ENCODE results near the gene DIDO1. TPM values are rescaled to one million over a fixed set of nuclear protein-coding genes. Genes with fewer than 3 reads are reported as not detected.
"Not testable (repeated sequence)": the region's sequence is repeated elsewhere in the genome, so short reads cannot be mapped to it uniquely, and the experiment has no call there.

The DIDO1 gene
- total and polyA plus RNA-seq, 2 of the 13 experiments (the other 11 are each of a cell fraction or from before 2014, with no cell fraction given), result 75.0 to 75.1 TPM

DNA sequence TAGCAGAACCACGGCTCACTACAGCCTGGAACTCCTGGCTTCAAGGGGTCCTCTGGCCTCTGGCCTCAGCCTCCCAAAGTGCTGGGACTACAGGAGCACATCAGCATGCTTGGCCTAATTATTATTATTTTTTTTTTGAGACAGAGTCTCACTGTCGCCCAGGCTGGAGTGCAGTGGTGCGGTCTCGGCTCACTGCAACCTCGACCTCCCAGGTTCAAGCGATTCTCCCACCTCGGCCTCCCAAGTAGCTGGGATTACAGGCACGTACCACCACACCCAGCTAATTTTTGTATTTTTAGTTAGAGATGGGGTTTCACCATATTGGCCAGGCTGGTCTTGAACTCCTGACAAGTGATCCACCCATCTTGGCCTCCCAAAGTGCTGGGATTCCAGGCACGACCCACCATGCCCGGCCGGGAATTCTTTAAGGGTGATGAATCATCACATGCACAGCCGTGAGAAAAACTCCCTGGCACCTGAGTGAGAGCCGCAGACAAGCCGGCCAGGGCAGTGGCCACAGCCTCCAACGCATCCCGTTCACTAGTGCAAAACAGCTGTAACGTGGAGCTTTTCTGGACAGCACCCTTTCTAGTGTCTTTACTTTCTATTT is 3.1 kb downstream of the DIDO1 start:
- peak overlapping the region; percentile 98 for H3K9ac ChIP-seq (ENCODE audit: insufficient read depth, low read depth, low read length)
- in situ Hi-C loops (cut with HindIII; ENCODE audit: extremely low pct_ligation_motif_present, low pct_unique_long_range_greater_than_20kb); H2AFZ ChIP-seq (ENCODE audit: low read length); CTCF ChIA-PET (ENCODE audit: low intra/inter-chr PET ratio, low total read pairs); intact Hi-C loops (cut with micrococcal nuclease; ENCODE audit: unreplicated experiment); H3K9me3 ChIP-seq (ENCODE audit: low read length); BruUV-seq (replicated peaks); ATAC-seq; H3K27me3 ChIP-seq (ENCODE audit: control insufficient read depth in 1 of 2, insufficient read depth in 2 of 2, low read length in 2 of 2); FAIRE-seq: not testable (repeated sequence)
- H3K4me1 ChIP-seq (ENCODE audit: insufficient read depth, low read length), result peaks cover 70% of the 10 kb centered on the region
- POLR2A ChIA-PET, result interaction anchor here (1.3 to 6.4 kb wide), 7 partner anchors 9 to 48 kb away, joined by 4 to 118 read pairs (median 5); partner anchors contain the start of genes GID8 and SLC17A9
- H4K20me1 ChIP-seq (ENCODE audit: insufficient read depth, low read length), result peaks cover 76% of the 10 kb centered on the region
- peak overlapping the region; percentile 87 to 99 (median 97) for H3K4me3 ChIP-seq (replicated peaks in 1 of 3; ENCODE audit: insufficient read depth in 1 of 3, low read depth in 2 of 3, low read length in 3 of 3)
- peak overlapping the region; percentile 89 for H3K4me2 ChIP-seq (ENCODE audit: low read depth, low read length)
- DNase-seq (ENCODE audit: low spot score), result peak; percentile 80
- H3K79me2 ChIP-seq (ENCODE audit: insufficient read depth, low read length), result peaks cover 99% of the 10 kb centered on the region
- peak overlapping the region; percentile 90 for H3K27ac ChIP-seq (ENCODE audit: extremely low read length, insufficient read depth, low read length)
- 31% methylated on average over 17 of the region's 17 CpGs for WGBS (ENCODE audit: low lambda C conversion rate)
- H3K36me3 ChIP-seq (replicated peaks in 1 of 2; ENCODE audit: control insufficient read depth in 1 of 2, insufficient read depth in 2 of 2, low read length in 2 of 2), result peaks cover 0 to 12% of the 10 kb centered on the region in 2 experiments; a peak in 1 of 5 replicates
- TF ChIP-seq AGO2 (optimal IDR thresholded peaks at IDR 0.05; ENCODE audit: low read depth, low read length) (peak; percentile 44), SALL2 (CRISPR knock-in tag; IDR thresholded peaks at IDR 0.05) (0 out of 2 replicates have a peak, but pooled peaks have one; percentile 68), BRD4 (CRISPR knock-in tag; IDR thresholded peaks at IDR 0.05) (0 out of 2 replicates have a peak, but pooled peaks have one; percentile 46), ZMYM3 (CRISPR knock-in tag; IDR thresholded peaks at IDR 0.05) (peak; percentile 59; the same call in 1 of the 2 replicates), ZSCAN12 (CRISPR knock-in tag; IDR thresholded peaks at IDR 0.05) (0 out of 2 replicates have a peak, but pooled peaks have one; percentile 8), TEAD3 (CRISPR knock-in tag; optimal IDR thresholded peaks at IDR 0.05; ENCODE audit: borderline replicate concordance) (peak; percentile 84), KLF12 (CRISPR knock-in tag; IDR thresholded peaks at IDR 0.05; ENCODE audit: borderline replicate concordance) (peak; percentile 66), ZNF572 (CRISPR knock-in tag; IDR thresholded peaks at IDR 0.05) (peak; percentile 71; the same call in 1 of the 2 replicates), ZNF232 (CRISPR knock-in tag; IDR thresholded peaks at IDR 0.05; ENCODE audit: borderline replicate concordance) (peak; percentile 78; the same call in 1 of the 2 replicates), PITX1 (CRISPR knock-in tag; IDR thresholded peaks at IDR 0.05) (peak; percentile 6; the same call in 1 of the 2 replicates), KMT2A (CRISPR knock-in tag; IDR thresholded peaks at IDR 0.05) (0 out of 2 replicates have a peak, but pooled peaks have one; percentile 23), NRL (CRISPR knock-in tag; IDR thresholded peaks at IDR 0.05; ENCODE audit: borderline replicate concordance) (0 out of 2 replicates have a peak, but pooled peaks have one; percentile 10)
- TF ChIP-seq, protein P1, sequence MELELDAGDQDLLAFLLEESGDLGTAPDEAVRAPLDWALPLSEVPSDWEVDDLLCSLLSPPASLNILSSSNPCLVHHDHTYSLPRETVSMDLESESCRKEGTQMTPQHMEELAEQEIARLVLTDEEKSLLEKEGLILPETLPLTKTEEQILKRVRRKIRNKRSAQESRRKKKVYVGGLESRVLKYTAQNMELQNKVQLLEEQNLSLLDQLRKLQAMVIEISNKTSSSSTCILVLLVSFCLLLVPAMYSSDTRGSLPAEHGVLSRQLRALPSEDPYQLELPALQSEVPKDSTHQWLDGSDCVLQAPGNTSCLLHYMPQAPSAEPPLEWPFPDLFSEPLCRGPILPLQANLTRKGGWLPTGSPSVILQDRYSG (CRISPR knock-in tag; IDR thresholded peaks at IDR 0.05), result peak; percentile 80; the same call in 1 of the 2 replicates
- TF ChIP-seq, protein P2, sequence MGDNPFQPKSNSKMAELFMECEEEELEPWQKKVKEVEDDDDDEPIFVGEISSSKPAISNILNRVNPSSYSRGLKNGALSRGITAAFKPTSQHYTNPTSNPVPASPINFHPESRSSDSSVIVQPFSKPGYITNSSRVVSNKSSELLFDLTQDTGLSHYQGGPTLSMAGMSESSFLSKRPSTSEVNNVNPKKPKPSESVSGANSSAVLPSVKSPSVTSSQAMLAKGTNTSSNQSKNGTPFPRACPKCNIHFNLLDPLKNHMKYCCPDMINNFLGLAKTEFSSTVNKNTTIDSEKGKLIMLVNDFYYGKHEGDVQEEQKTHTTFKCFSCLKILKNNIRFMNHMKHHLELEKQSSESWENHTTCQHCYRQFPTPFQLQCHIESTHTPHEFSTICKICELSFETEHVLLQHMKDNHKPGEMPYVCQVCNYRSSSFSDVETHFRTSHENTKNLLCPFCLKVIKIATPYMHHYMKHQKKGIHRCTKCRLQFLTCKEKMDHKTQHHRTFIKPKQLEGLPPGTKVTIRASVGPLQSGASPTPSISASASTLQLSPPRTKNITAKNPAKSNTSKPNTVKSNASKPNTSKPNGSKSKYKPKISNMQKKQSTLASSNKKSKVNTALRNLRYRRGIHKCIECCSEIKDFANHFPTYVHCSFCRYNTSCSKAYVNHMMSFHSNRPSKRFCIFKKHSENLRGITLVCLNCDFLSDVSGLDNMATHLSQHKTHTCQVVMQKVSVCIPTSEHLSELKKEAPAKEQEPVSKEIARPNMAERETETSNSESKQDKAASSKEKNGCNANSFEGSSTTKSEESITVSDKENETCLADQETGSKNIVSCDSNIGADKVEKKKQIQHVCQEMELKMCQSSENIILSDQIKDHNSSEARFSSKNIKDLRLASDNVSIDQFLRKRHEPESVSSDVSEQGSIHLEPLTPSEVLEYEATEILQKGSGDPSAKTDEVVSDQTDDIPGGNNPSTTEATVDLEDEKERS (CRISPR knock-in tag; IDR thresholded peaks at IDR 0.05), result peak; percentile 47; the same call in 1 of the 2 replicates
- TF ChIP-seq, protein P3, sequence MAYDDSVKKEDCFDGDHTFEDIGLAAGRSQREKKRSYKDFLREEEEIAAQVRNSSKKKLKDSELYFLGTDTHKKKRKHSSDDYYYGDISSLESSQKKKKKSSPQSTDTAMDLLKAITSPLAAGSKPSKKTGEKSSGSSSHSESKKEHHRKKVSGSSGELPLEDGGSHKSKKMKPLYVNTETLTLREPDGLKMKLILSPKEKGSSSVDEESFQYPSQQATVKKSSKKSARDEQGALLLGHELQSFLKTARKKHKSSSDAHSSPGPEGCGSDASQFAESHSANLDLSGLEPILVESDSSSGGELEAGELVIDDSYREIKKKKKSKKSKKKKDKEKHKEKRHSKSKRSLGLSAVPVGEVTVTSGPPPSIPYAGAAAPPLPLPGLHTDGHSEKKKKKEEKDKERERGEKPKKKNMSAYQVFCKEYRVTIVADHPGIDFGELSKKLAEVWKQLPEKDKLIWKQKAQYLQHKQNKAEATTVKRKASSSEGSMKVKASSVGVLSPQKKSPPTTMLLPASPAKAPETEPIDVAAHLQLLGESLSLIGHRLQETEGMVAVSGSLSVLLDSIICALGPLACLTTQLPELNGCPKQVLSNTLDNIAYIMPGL (CRISPR knock-in tag; IDR thresholded peaks at IDR 0.05; ENCODE audit: borderline replicate concordance in 1 of 2, low read depth in 1 of 2), result peak in 1 of 2 experiments; percentile 25; a peak in 1 of 4 replicates
- TF ChIP-seq, protein P4, sequence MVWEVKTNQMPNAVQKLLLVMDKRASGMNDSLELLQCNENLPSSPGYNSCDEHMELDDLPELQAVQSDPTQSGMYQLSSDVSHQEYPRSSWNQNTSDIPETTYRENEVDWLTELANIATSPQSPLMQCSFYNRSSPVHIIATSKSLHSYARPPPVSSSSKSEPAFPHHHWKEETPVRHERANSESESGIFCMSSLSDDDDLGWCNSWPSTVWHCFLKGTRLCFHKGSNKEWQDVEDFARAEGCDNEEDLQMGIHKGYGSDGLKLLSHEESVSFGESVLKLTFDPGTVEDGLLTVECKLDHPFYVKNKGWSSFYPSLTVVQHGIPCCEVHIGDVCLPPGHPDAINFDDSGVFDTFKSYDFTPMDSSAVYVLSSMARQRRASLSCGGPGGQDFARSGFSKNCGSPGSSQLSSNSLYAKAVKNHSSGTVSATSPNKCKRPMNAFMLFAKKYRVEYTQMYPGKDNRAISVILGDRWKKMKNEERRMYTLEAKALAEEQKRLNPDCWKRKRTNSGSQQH (CRISPR knock-in tag; IDR thresholded peaks at IDR 0.05; ENCODE audit: low read depth), result peak; percentile 57; the same call in 1 of the 2 replicates

Data from HepG2 (cell line).